GM08714 (cell line): Measurements from ENCODE around the gene RIMS3.

Source experiments
- H3K4me3 ChIP-seq: fragments of 200-500 bp; sonication (Bioruptor generic); 2 replicates; pipeline ENCODE4 v1.5.1; 2014; ENCODE audit warnings: mild to moderate bottlenecking, low read length, inconsistent platforms
- ZNF274 ChIP-seq: IDR thresholded peaks from 2 replicates; pipeline ENCODE4 v1.6.1; 2012; ENCODE audit warnings: mild to moderate bottlenecking, low read depth, low read length

RIMS3 gene

GRCh38 chr1:40653851-40654537 lies 11.5 kb downstream of the RIMS3 start:
- TF ChIP-seq ZNF274: no peak
- no peak overlapping the region for H3K4me3 ChIP-seq

- no peak for TF ChIP-seq ZNF274
- no peak overlapping the region for H3K4me3 ChIP-seq
These were observed 12.5 kb downstream of the RIMS3 start for GRCh38 chr1:40652979-40653378.

- H3K4me3 ChIP-seq: no peak overlapping the region
- TF ChIP-seq ZNF274: no peak
These were observed 13.0 kb downstream of the RIMS3 start for GRCh38 chr1:40652468-40652867.

GRCh38 chr1:40651138-40651857 lies 14.2 kb downstream of the RIMS3 start:
- TF ChIP-seq ZNF274: no peak
- H3K4me3 ChIP-seq: no peak overlapping the region

GRCh38 chr1:40650075-40650474 lies 15.4 kb downstream of the RIMS3 start:
- H3K4me3 ChIP-seq: no peak overlapping the region
- TF ChIP-seq ZNF274: no peak

- H3K4me3 ChIP-seq: no peak overlapping the region
- no peak for TF ChIP-seq ZNF274
These were observed 15.9 kb downstream of the RIMS3 start for GRCh38 chr1:40649592-40649930.

- TF ChIP-seq ZNF274: no peak
- no peak overlapping the region for H3K4me3 ChIP-seq
These were observed 16.4 kb downstream of the RIMS3 start for GRCh38 chr1:40648928-40649591.

- no peak overlapping the region for H3K4me3 ChIP-seq
- TF ChIP-seq ZNF274: no peak
These were observed 17.3 kb downstream of the RIMS3 start for GRCh38 chr1:40648200-40648599.

GRCh38 chr1:40646315-40646714 lies 19.2 kb downstream of the RIMS3 start:
- TF ChIP-seq ZNF274: no peak

GRCh38 chr1:40645118-40645680 lies 20.3 kb downstream of the RIMS3 start:
- no peak for TF ChIP-seq ZNF274
- H3K4me3 ChIP-seq: no peak overlapping the region

More at GRCh38 chr1:40646315-40646714, 19.2 kb downstream of the RIMS3 start:
- no peak overlapping the region for H3K4me3 ChIP-seq

GRCh38 chr1:40641601-40642242 lies 23.8 kb downstream of the RIMS3 start:
- TF ChIP-seq ZNF274: no peak

GRCh38 chr1:40640314-40641076 lies 25.0 kb downstream of the RIMS3 start:
- H3K4me3 ChIP-seq: no peak overlapping the region
- no peak for TF ChIP-seq ZNF274

More at GRCh38 chr1:40641601-40642242, 23.8 kb downstream of the RIMS3 start:
- H3K4me3 ChIP-seq: no peak overlapping the region
